DOHH2 (cell line): ENCODE data around the gene LRRN2.
"Not testable (repeated sequence)": the region's sequence is repeated elsewhere in the genome, so short reads cannot be mapped to it uniquely, and the experiment has no call there.

Source experiments
- H3F3A ChIP-seq: fragments of 200-600 bp; sonication (generic), shearing (Covaris generic); 2 replicates; pipeline ENCODE4 v1.6.0; 2016; ENCODE audit warnings: antibody characterized with exemption, mild to moderate bottlenecking; ENCODE audit not compliant: control insufficient read depth, insufficient read depth
- H3K27ac ChIP-seq: fragments of 200-600 bp; sonication (generic); 2 replicates; pipeline ENCODE4 v1.5.1; 2014; ENCODE audit warnings: low read depth, mild to moderate bottlenecking, low read length, moderate library complexity
- H3K27me3 ChIP-seq: fragments of 200-600 bp; sonication (generic); 2 replicates; pipeline ENCODE4 v1.6.1; 2014; ENCODE audit warnings: mild to moderate bottlenecking, low read length, mixed read lengths; ENCODE audit not compliant: control insufficient read depth
- H3K36me3 ChIP-seq: fragments of 200-600 bp; sonication (generic); 2 replicates; pipeline ENCODE4 v1.6.1; 2014; ENCODE audit warnings: mild to moderate bottlenecking, low read length, moderate library complexity, mixed read lengths; ENCODE audit not compliant: control insufficient read depth
- H3K4me1 ChIP-seq: fragments of 200-600 bp; sonication (generic); 2 replicates; pipeline ENCODE4 v1.6.1; 2014; ENCODE audit warnings: mild to moderate bottlenecking, low read length, mixed read lengths; ENCODE audit not compliant: control insufficient read depth
- H3K4me2 ChIP-seq: fragments of 200-600 bp; sonication (generic); 2 replicates; pipeline ENCODE4 v1.6.0; 2014; ENCODE audit warnings: mild to moderate bottlenecking, low read length, moderate library complexity
- H3K4me3 ChIP-seq: fragments of 200-600 bp; sonication (generic); 2 replicates; pipeline ENCODE4 v1.5.1; 2014; ENCODE audit warnings: mild to moderate bottlenecking, low read length, mixed read lengths
- H3K79me2 ChIP-seq: fragments of 200-600 bp; sonication (generic); 2 replicates; pipeline ENCODE4 v1.6.1; 2014; ENCODE audit warnings: mild to moderate bottlenecking, low read length, mixed read lengths; ENCODE audit not compliant: control insufficient read depth
- H3K9me2 ChIP-seq: fragments of 200-600 bp; sonication (generic); replicated peaks from 2 replicates; pipeline ENCODE4 v1.6.1; 2014; ENCODE audit warnings: mild to moderate bottlenecking, low read length, mixed read lengths; ENCODE audit not compliant: control insufficient read depth
- H3K9me3 ChIP-seq: fragments of 200-600 bp; sonication (generic); 2 replicates; pipeline ENCODE4 v1.6.1; 2014; ENCODE audit warnings: antibody characterized with exemption, low read length, mixed read lengths; ENCODE audit not compliant: control insufficient read depth, insufficient read depth
- H4K20me1 ChIP-seq: fragments of 200-600 bp; sonication (generic); 2 replicates; pipeline ENCODE4 v1.6.0; 2014; ENCODE audit warnings: low read depth, mild to moderate bottlenecking, antibody characterized with exemption, low read length, moderate library complexity; ENCODE audit not compliant: control insufficient read depth, insufficient read depth
- CTCF ChIP-seq: fragments of 200-600 bp; sonication (generic); IDR thresholded peaks from one replicate; pipeline ENCODE4 v1.5.1; 2014; ENCODE audit warnings: antibody characterized with exemption, mild to moderate bottlenecking, low read depth, low read length; ENCODE audit not compliant: poor library complexity, severe bottlenecking
- EZH2phosphoT487 ChIP-seq: fragments of 200-600 bp; sonication (generic); IDR thresholded peaks from 2 replicates; pipeline ENCODE4 v1.6.1; 2017; ENCODE audit warnings: borderline replicate concordance, mild to moderate bottlenecking, antibody characterized with exemption, low read length, moderate library complexity, mixed read lengths

Gene LRRN2

GRCh38 chr1:204730826-204731459 is 45.4 kb upstream of the LRRN2 start:
- Histone ChIP-seq H3K4me3 (no peak overlapping the region), H3K9me3 (no peaks in the 10 kb centered on the region), H3K9me2 (no peaks in the 10 kb centered on the region), H3K36me3 (no peaks in the 10 kb centered on the region), H3F3A (no peaks in the 10 kb centered on the region), H3K4me1 (0 out of 2 replicates have a peak, but pooled peaks cover 3% of the 10 kb centered on the region), H3K4me2 (no peak overlapping the region), H3K79me2 (no peaks in the 10 kb centered on the region), H4K20me1 (no peaks in the 10 kb centered on the region), H3K27me3 (peaks cover 11% of the 10 kb centered on the region), H3K27ac (no peak overlapping the region)
- TF ChIP-seq CTCF (no peak), EZH2phosphoT487 (no peak)

DNA sequence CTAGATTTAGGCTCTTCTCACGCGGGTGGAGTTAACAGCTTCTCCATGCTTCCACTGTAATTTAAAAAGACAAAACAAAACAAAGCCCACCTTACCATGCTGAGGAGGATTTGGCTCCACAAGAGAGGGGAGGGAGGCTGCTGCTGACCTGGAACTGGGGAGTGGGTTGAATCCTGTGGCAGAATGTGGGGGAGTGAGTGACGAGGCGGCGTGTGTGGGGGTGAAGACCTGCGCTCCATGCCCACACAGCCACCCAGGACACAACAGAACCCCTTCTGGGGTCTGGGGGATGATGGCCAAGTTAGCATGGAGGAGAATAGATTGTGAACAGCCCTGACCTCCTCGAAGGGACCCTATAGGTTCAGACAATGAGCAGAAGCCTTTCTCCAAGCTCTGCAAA is 44.0 kb upstream of the LRRN2 start:
- Histone ChIP-seq H3K4me3 (no peak overlapping the region), H4K20me1 (no peaks in the 10 kb centered on the region), H3F3A (no peaks in the 10 kb centered on the region), H3K36me3 (no peaks in the 10 kb centered on the region), H3K27me3 (peaks cover 11% of the 10 kb centered on the region), H3K9me3 (no peaks in the 10 kb centered on the region), H3K4me1 (0 out of 2 replicates have a peak, but pooled peaks cover 3% of the 10 kb centered on the region), H3K4me2 (no peak overlapping the region), H3K9me2 (no peaks in the 10 kb centered on the region), H3K79me2 (no peaks in the 10 kb centered on the region), H3K27ac (no peak overlapping the region)
- no peak for TF ChIP-seq EZH2phosphoT487
- TF ChIP-seq CTCF, result no peak

DNA sequence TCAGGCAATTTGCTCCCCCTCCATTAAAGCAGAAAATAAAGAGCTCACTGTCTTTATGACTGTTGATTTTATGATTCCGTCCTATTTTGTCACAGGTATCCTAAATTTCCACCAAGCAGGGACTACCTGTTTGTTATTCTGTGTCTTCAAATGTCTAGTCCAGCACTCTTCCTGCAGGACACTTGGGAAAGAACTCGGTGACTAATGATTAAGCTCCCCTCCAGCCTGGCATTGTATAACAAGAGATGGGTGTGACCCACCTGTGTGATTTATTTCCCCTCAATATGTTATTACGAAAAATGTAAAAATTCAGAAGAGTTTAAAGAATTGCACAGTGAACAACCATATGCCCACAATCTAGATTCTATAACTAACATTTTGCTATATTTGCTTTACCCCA is 42.9 kb upstream of the LRRN2 start:
- no peak for TF ChIP-seq EZH2phosphoT487
- no peak for TF ChIP-seq CTCF
- Histone ChIP-seq H3K4me1 (0 out of 2 replicates have a peak, but pooled peaks cover 3% of the 10 kb centered on the region), H3F3A (no peaks in the 10 kb centered on the region)

GRCh38 chr1:204728045-204728444 is 42.5 kb upstream of the LRRN2 start:
- Histone ChIP-seq H3K9me3 (no peaks in the 10 kb centered on the region), H3K4me2 (no peak overlapping the region), H3K27me3 (peaks cover 11% of the 10 kb centered on the region), H3K36me3 (no peaks in the 10 kb centered on the region), H3K4me3 (no peak overlapping the region), H3K4me1 (0 out of 2 replicates have a peak, but pooled peaks cover 3% of the 10 kb centered on the region), H4K20me1 (no peaks in the 10 kb centered on the region), H3K9me2 (no peaks in the 10 kb centered on the region), H3K27ac (no peak overlapping the region), H3K79me2 (no peaks in the 10 kb centered on the region), H3F3A (no peaks in the 10 kb centered on the region)
- TF ChIP-seq EZH2phosphoT487 (no peak), CTCF (no peak)

More for the DNA sequence above, 42.9 kb upstream of the LRRN2 start:
- no peak overlapping the region for H3K4me2 ChIP-seq
- no peaks in the 10 kb centered on the region for H3K9me2 ChIP-seq
- H4K20me1 ChIP-seq, result no peaks in the 10 kb centered on the region
- peaks cover 11% of the 10 kb centered on the region for H3K27me3 ChIP-seq
- no peaks in the 10 kb centered on the region for H3K9me3 ChIP-seq
- H3K79me2 ChIP-seq, result no peaks in the 10 kb centered on the region
- no peaks in the 10 kb centered on the region for H3K36me3 ChIP-seq
- no peak overlapping the region for H3K27ac ChIP-seq
- H3K4me3 ChIP-seq, result no peak overlapping the region

- not testable (repeated sequence) for H3K4me3 ChIP-seq, H3K36me3 ChIP-seq, H3F3A ChIP-seq, H3K27me3 ChIP-seq, H4K20me1 ChIP-seq, H3K9me2 ChIP-seq, H3K27ac ChIP-seq, H3K9me3 ChIP-seq, H3K4me1 ChIP-seq, H3K79me2 ChIP-seq, H3K4me2 ChIP-seq
These were observed 41.9 kb upstream of the LRRN2 start for GRCh38 chr1:204727438-204727837.
